ENCODE measurements around the gene RBM33.

RBM33 gene

GRCh38 chr7:155603205-155603857, 41.1 kb upstream of the RBM33 start:
- H3K4me3 ChIP-seq (ENCODE audit: low read length): no peak overlapping the region
- DNase-seq (ENCODE audit: low read depth): no peak
- no peak for TF ChIP-seq CTCF (conservative IDR thresholded peaks at IDR 0.05; ENCODE audit: low read depth, low read length)

GRCh38 chr7:155603858-155604503, 40.5 kb upstream of the RBM33 start:
- no peak overlapping the region for H3K4me3 ChIP-seq (ENCODE audit: low read length)
- no peak for DNase-seq (ENCODE audit: low read depth)
- TF ChIP-seq CTCF (conservative IDR thresholded peaks at IDR 0.05; ENCODE audit: low read depth, low read length): no peak

DNA sequence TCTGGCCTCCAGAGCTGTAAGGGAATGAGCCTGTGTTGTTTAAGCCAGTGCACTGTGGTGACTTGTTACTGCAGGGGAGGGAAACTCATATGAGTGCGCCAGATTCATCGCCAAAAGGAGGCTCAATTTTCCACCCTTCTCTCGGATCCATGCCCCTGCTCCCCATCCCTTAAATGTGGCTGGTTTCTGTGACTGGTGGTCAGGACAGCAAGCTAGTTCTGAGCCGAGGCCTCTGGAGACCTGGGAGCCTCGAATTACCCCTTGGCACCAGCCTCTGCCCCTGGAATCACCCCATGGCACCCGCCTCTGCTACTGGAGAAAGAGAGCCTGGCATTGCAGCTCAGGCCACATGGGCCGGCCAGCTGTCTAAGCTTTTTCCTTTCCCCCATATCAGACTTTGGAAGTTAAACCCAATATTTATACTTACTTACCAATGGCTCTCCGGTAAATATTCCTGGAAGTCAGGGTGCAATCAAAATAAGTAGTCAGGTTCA, 39.9 kb upstream of the RBM33 start:
- no peak for DNase-seq (ENCODE audit: low read depth)
- H3K4me3 ChIP-seq (ENCODE audit: low read length): no peak overlapping the region
- TF ChIP-seq CTCF (conservative IDR thresholded peaks at IDR 0.05; ENCODE audit: low read depth, low read length): no peak

- no peak for TF ChIP-seq CTCF (conservative IDR thresholded peaks at IDR 0.05; ENCODE audit: low read depth, low read length)
- no peak for DNase-seq (ENCODE audit: low read depth)
- no peak overlapping the region for H3K4me3 ChIP-seq (ENCODE audit: low read length)
Observed at GRCh38 chr7:155609185-155609584, 35.3 kb upstream of the RBM33 start.

- no peak for TF ChIP-seq CTCF (conservative IDR thresholded peaks at IDR 0.05; ENCODE audit: low read depth, low read length)
- H3K4me3 ChIP-seq (ENCODE audit: low read length): no peak overlapping the region
- no peak for DNase-seq (ENCODE audit: low read depth)
Observed at GRCh38 chr7:155610633-155611193, 33.7 kb upstream of the RBM33 start.

DNA sequence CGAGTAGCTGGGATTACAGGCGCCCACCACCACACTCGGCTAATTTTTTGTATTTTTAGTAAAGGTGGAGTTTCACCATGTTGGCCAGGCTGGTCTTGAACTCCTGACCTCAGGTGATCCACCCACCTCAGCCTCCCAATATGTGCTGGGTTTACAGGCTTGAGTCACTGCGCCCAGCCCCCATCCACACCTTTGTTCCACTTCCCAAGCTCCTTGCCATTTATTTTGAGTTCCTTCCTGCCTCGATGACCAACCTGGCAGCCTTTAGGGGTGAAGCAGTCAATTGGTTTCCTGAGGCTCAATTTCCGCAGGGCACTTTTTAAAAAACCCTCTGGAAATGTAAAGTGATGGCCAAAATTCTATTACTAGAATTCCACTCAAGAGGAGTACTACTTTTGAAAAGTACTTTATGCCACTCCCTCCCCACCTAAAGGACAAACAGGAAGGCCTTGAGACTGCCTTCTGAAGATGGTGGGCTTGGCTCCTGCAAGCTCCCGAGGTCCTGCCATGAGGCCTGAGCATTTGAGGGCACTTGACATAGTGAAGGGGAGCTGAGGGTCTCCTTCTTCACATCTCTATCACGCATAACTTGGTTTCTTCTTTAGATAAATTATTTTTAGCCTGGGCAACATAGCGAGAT, 32.5 kb upstream of the RBM33 start:
- no peak overlapping the region for H3K4me3 ChIP-seq (ENCODE audit: low read length)
- no peak for TF ChIP-seq CTCF (conservative IDR thresholded peaks at IDR 0.05; ENCODE audit: low read depth, low read length)
- no peak for DNase-seq (ENCODE audit: low read depth)

Measured in retinal pigment epithelial cell (primary cell).